HepG2 (cell line): Measurements from ENCODE around the gene RPS2. TPM values are rescaled to one million over a fixed set of nuclear protein-coding genes. Genes with fewer than 3 reads are reported as not detected.

Experiments used
- POGZ ChIP-seq: sonication (generic); formaldehyde crosslinking; IDR thresholded peaks from 2 replicates; pipeline ENCODE4 v1.4.0; 2020; ENCODE audit warnings: mild to moderate bottlenecking, missing genetic modification reagents
- RCOR2 ChIP-seq: IDR thresholded peaks from 2 replicates; pipeline ENCODE4 v1.6.1; 2016; ENCODE audit warnings: missing biosample characterization, missing genetic modification reagents
- SALL1 ChIP-seq: sonication (generic); formaldehyde crosslinking; IDR thresholded peaks from 2 replicates; pipeline ENCODE4 v1.8.0; 2022; ENCODE audit warnings: mild to moderate bottlenecking, missing genetic modification reagents
- polyA plus RNA-seq, 8 experiments: library from polyadenylated mRNA; depleted of rRNA in 3 of 8; stranded (reverse) in 7 of 8; unstranded in 1 of 8; fragments of >200 nt; fragmentation: Illumina TruSeq in 4 of 8; extraction: Trizol in 4 of 8; gene quantifications; 2 replicates each; pipeline versions ENCODE4 v1.2.1 to v1.2.3, GENCODE V29; 2011 to 2016; ENCODE audit warnings: low read depth in 4 of 8, missing spikeins in 1 of 8, mixed read lengths in 1 of 8; ENCODE audit not compliant: insufficient read depth in 1 of 8
- total RNA-seq, 5 experiments: library from RNA; depleted of rRNA; stranded (reverse); fragments of >200 nt; fragmentation: Illumina TruSeq; extraction: Trizol; gene quantifications; 2 replicates each; pipeline ENCODE4 v1.2.3, GENCODE V29; 2016; ENCODE audit warnings: low read depth in 1 of 5
- TF ChIP-seq, protein P1 (sequence below): sonication (generic); formaldehyde crosslinking; IDR thresholded peaks from 2 replicates; pipeline ENCODE4 v1.4.0; 2020; ENCODE audit warnings: mild to moderate bottlenecking, missing genetic modification reagents, borderline replicate concordance
- TF ChIP-seq, protein P2 (sequence below): sonication (generic); formaldehyde crosslinking; IDR thresholded peaks from 2 replicates; pipeline ENCODE4 v1.4.0; 2020; ENCODE audit warnings: missing genetic modification reagents
- TF ChIP-seq, protein P3 (sequence below): sonication (generic); formaldehyde crosslinking; IDR thresholded peaks from 2 replicates; pipeline ENCODE4 v1.4.0; 2020; ENCODE audit warnings: missing genetic modification reagents
- TF ChIP-seq, protein P4 (sequence below): sonication (generic); formaldehyde crosslinking; IDR thresholded peaks from 2 replicates; pipeline ENCODE4 v1.4.0; 2020; ENCODE audit warnings: missing genetic modification reagents
- TF ChIP-seq, protein P5 (sequence below): IDR thresholded peaks from 2 replicates; pipeline ENCODE4 v1.6.1; 2016; ENCODE audit warnings: missing compliant biosample characterization, missing genetic modification reagents, borderline replicate concordance

Gene RPS2
- total and polyA plus RNA-seq, 2 of the 13 experiments (the other 11 are each of a cell fraction or from before 2014, with no cell fraction given): 1,908 to 4,514 TPM

DNA sequence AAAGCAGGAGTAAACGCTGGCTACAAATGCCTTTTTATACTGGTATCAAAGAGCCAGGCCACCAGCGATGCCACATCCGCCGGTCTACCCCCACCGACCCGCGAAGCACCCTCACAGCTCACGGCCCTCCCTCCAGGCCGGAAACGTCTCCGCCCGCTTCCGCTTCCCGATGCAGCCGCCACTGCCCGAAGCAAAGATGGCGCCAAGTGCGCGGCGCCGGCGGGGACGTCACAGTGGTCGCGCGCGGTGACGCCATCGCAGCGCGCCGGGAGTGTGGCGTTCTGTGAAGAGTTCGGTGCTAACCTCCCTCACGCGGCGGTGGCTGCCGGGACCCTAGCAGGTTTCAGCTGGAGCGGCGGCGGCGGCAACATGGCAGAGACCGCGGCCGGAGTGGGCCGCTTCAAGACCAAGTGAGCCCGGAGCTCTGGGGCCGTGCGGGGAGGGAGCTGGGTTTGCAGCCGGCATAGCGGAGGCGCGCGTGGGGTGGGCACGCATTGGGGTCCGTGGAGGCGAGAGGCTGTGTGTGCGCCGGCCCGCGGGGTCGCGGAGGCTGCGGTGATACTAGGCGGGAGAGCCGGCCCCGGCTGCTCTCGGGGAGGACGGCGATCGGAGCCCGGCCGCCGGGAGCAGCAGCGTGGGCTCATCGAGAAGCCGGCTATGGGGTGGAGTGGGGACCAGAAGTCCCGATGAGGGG is 7.3 kb upstream of the RPS2 start, which contains the start of gene TBL3 (continued):
- TF ChIP-seq, protein P1, sequence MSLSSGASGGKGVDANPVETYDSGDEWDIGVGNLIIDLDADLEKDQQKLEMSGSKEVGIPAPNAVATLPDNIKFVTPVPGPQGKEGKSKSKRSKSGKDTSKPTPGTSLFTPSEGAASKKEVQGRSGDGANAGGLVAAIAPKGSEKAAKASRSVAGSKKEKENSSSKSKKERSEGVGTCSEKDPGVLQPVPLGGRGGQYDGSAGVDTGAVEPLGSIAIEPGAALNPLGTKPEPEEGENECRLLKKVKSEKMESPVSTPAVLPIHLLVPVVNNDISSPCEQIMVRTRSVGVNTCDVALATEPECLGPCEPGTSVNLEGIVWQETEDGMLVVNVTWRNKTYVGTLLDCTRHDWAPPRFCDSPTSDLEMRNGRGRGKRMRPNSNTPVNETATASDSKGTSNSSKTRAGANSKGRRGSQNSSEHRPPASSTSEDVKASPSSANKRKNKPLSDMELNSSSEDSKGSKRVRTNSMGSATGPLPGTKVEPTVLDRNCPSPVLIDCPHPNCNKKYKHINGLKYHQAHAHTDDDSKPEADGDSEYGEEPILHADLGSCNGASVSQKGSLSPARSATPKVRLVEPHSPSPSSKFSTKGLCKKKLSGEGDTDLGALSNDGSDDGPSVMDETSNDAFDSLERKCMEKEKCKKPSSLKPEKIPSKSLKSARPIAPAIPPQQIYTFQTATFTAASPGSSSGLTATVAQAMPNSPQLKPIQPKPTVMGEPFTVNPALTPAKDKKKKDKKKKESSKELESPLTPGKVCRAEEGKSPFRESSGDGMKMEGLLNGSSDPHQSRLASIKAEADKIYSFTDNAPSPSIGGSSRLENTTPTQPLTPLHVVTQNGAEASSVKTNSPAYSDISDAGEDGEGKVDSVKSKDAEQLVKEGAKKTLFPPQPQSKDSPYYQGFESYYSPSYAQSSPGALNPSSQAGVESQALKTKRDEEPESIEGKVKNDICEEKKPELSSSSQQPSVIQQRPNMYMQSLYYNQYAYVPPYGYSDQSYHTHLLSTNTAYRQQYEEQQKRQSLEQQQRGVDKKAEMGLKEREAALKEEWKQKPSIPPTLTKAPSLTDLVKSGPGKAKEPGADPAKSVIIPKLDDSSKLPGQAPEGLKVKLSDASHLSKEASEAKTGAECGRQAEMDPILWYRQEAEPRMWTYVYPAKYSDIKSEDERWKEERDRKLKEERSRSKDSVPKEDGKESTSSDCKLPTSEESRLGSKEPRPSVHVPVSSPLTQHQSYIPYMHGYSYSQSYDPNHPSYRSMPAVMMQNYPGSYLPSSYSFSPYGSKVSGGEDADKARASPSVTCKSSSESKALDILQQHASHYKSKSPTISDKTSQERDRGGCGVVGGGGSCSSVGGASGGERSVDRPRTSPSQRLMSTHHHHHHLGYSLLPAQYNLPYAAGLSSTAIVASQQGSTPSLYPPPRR (CRISPR knock-in tag): peak; percentile 81
- TF ChIP-seq SALL1 (CRISPR knock-in tag) (peak; percentile 89), RCOR2 (no peak), POGZ (peak; percentile 97)
- TF ChIP-seq, protein P2, sequence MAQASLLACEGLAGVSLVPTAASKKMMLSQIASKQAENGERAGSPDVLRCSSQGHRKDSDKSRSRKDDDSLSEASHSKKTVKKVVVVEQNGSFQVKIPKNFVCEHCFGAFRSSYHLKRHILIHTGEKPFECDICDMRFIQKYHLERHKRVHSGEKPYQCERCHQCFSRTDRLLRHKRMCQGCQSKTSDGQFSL (CRISPR knock-in tag): no peak
- TF ChIP-seq, protein P3, sequence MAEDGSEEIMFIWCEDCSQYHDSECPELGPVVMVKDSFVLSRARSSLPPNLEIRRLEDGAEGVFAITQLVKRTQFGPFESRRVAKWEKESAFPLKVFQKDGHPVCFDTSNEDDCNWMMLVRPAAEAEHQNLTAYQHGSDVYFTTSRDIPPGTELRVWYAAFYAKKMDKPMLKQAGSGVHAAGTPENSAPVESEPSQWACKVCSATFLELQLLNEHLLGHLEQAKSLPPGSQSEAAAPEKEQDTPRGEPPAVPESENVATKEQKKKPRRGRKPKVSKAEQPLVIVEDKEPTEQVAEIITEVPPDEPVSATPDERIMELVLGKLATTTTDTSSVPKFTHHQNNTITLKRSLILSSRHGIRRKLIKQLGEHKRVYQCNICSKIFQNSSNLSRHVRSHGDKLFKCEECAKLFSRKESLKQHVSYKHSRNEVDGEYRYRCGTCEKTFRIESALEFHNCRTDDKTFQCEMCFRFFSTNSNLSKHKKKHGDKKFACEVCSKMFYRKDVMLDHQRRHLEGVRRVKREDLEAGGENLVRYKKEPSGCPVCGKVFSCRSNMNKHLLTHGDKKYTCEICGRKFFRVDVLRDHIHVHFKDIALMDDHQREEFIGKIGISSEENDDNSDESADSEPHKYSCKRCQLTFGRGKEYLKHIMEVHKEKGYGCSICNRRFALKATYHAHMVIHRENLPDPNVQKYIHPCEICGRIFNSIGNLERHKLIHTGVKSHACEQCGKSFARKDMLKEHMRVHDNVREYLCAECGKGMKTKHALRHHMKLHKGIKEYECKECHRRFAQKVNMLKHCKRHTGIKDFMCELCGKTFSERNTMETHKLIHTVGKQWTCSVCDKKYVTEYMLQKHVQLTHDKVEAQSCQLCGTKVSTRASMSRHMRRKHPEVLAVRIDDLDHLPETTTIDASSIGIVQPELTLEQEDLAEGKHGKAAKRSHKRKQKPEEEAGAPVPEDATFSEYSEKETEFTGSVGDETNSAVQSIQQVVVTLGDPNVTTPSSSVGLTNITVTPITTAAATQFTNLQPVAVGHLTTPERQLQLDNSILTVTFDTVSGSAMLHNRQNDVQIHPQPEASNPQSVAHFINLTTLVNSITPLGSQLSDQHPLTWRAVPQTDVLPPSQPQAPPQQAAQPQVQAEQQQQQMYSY (CRISPR knock-in tag): no peak
- TF ChIP-seq, protein P4, sequence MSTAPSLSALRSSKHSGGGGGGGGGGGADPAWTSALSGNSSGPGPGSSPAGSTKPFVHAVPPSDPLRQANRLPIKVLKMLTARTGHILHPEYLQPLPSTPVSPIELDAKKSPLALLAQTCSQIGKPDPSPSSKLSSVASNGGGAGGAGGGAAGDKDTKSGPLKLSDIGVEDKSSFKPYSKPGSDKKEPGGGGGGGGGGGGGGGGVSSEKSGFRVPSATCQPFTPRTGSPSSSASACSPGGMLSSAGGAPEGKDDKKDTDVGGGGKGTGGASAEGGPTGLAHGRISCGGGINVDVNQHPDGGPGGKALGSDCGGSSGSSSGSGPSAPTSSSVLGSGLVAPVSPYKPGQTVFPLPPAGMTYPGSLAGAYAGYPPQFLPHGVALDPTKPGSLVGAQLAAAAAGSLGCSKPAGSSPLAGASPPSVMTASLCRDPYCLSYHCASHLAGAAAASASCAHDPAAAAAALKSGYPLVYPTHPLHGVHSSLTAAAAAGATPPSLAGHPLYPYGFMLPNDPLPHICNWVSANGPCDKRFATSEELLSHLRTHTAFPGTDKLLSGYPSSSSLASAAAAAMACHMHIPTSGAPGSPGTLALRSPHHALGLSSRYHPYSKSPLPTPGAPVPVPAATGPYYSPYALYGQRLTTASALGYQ: peak; percentile 83; the same call in 1 of the 2 replicates
- TF ChIP-seq, protein P5, sequence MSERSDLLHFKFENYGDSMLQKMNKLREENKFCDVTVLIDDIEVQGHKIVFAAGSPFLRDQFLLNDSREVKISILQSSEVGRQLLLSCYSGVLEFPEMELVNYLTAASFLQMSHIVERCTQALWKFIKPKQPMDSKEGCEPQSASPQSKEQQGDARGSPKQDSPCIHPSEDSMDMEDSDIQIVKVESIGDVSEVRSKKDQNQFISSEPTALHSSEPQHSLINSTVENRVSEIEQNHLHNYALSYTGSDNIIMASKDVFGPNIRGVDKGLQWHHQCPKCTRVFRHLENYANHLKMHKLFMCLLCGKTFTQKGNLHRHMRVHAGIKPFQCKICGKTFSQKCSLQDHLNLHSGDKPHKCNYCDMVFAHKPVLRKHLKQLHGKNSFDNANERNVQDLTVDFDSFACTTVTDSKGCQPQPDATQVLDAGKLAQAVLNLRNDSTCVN: peak; percentile 68; the same call in 1 of the 2 replicates
